Dorsolateral prefrontal cortex (tissue), 118 donors: ENCODE results near the gene TNS2. TPM values are rescaled to one million over a fixed set of nuclear protein-coding genes. Genes with fewer than 3 reads are reported as not detected.

Source experiments
- microRNA-seq, 43 experiments: library from miRNA; unstranded; fragments of <30 nt; microRNA quantifications; one replicate each; pipeline ENCODE4 v1.2.0, GENCODE V29; 2022
- total RNA-seq, 120 experiments: library from RNA; stranded (reverse); gene quantifications; one replicate each; pipeline versions ENCODE4 v1.2.3 to v1.2.4, GENCODE V29; 2022

TNS2 gene
- total RNA-seq, 120 experiments from 2014 or later: 51.8 to 194 (median 96.4) TPM

Small RNA genes lying within 50 kb of the gene (microRNA-seq; reads per million reads assigned to microRNA genes)
- 0 to 3.1 (median 0.61) reads per million in 43 experiments for gene MIR6757

Other genes starting within 250 kb of the TNS2 start
- not detected for gene KRT4, start 235.9 kb upstream of the TNS2 start, total RNA-seq
- gene KRT79, start 215.8 kb upstream of the TNS2 start, total RNA-seq: not detected
- 1 to 10 TPM in 1 of 120 experiments, not detected in 119; 1.7 TPM for gene KRT78, start 201.1 kb upstream of the TNS2 start, total RNA-seq
- gene KRT8, start 145.0 kb upstream of the TNS2 start, total RNA-seq: 1 to 10 TPM in 10 of 120 experiments, under 1 TPM in 42, not detected in 68; 0.18 to 2.7 (median 0.59) TPM
- gene KRT18, start 100.9 kb upstream of the TNS2 start, total RNA-seq: 1 to 10 TPM in 54 of 120 experiments, under 1 TPM in 47, not detected in 19; 0.32 to 3.8 (median 1.0) TPM
- gene EIF4B, start 43.6 kb upstream of the TNS2 start, total RNA-seq: 100 to 1,000 TPM; 207 to 375 (median 283) TPM
- 100 to 1,000 TPM in 119 of 120 experiments, 10 to 100 TPM in 1; 74.6 to 263 (median 181) TPM for gene SPRYD3, start 29.3 kb downstream of the TNS2 start, total RNA-seq
- 10 to 100 TPM in 119 of 120 experiments, 1 to 10 TPM in 1; 9.9 to 54.8 (median 21.6) TPM for gene IGFBP6, start 47.6 kb downstream of the TNS2 start, total RNA-seq
- gene SOAT2, start 53.4 kb downstream of the TNS2 start, total RNA-seq: under 1 TPM in 4 of 120 experiments, not detected in 116; 0.20 to 0.47 (median 0.30) TPM
- gene ZNF740, start 130.7 kb downstream of the TNS2 start, total RNA-seq: 10 to 100 TPM; 29.1 to 79.4 (median 48.6) TPM
- gene CSAD, start 130.9 kb downstream of the TNS2 start, total RNA-seq: 10 to 100 TPM; 28.2 to 90.7 (median 62.4) TPM
- 1 to 10 TPM in 98 of 120 experiments, under 1 TPM in 20, not detected in 2; 0.43 to 4.9 (median 1.5) TPM for gene ITGB7, start 157.2 kb downstream of the TNS2 start, total RNA-seq
- gene RARG, start 182.1 kb downstream of the TNS2 start, total RNA-seq: 10 to 100 TPM in 100 of 120 experiments, 1 to 10 TPM in 20; 5.6 to 27.3 (median 13.3) TPM
- 1 to 10 TPM in 3 of 120 experiments, under 1 TPM in 60, not detected in 57; 0.07 to 1.8 (median 0.25) TPM for gene ESPL1, start 218.2 kb downstream of the TNS2 start, total RNA-seq
- 100 to 1,000 TPM; 256 to 374 (median 306) TPM for gene PFDN5, start 245.5 kb downstream of the TNS2 start, total RNA-seq
- 10 to 100 TPM; 43.4 to 98.9 (median 69.5) TPM for gene MYG1, start 249.6 kb downstream of the TNS2 start, total RNA-seq